Upper lobe of left lung (tissue), 6 donors: ENCODE measurements around the gene ST6GALNAC1. TPM values are rescaled to one million over a fixed set of nuclear protein-coding genes. Genes with fewer than 3 reads are reported as not detected.

Experiments used
- ATAC-seq, 2 donors: fragments of 200-7000 bp; cut with Tn5 transposase; one replicate each; pipeline ENCODE4 v1.9.1; 2022; ENCODE audit warnings: mild to moderate bottlenecking in 2 of 2, moderate library complexity in 2 of 2; ENCODE audit not compliant: low FRiP score in 2 of 2
- DNase-seq, 2 donors: peaks; one replicate each; pipeline ENCODE4 v3.0.0-alpha.2; 2019 to 2020
- H3K27ac ChIP-seq, 4 donors: fragments of 200-600 bp; sonication (generic); one replicate each; pipeline ENCODE4 v1.5.1; 2016 to 2019
- H3K27me3 ChIP-seq, 4 donors: fragments of 200-600 bp; sonication (generic); one replicate each; pipeline ENCODE4 v1.5.1; 2017 to 2019
- H3K36me3 ChIP-seq, 4 donors: fragments of 200-600 bp; sonication (generic); one replicate each; pipeline ENCODE4 v1.5.1; 2016 to 2019
- H3K4me1 ChIP-seq, 4 donors: fragments of 200-600 bp; sonication (generic); one replicate each; pipeline ENCODE4 v1.5.1; 2018 to 2019
- H3K4me3 ChIP-seq, 4 donors: fragments of 200-600 bp; sonication (generic); one replicate each; pipeline ENCODE4 v1.5.1; 2017 to 2019; ENCODE audit warnings: mild to moderate bottlenecking in 2 of 4, moderate library complexity in 1 of 4
- H3K9me3 ChIP-seq, 4 donors: fragments of 200-600 bp; sonication (generic); one replicate each; pipeline ENCODE4 v1.5.1; 2018 to 2019
- CTCF ChIP-seq, 6 experiments: fragments of 450-650 bp in 4 of 6; fragments of 200-600 bp in 2 of 6; sonication (generic) in 2 of 6; IDR thresholded peaks; one replicate each; pipeline ENCODE4 v1.5.1; 2016 to 2019; ENCODE audit warnings: antibody characterized with exemption in 6 of 6
- EP300 ChIP-seq, 4 donors: sonication (generic); formaldehyde crosslinking; IDR thresholded peaks; one replicate each; pipeline ENCODE4 v1.5.1; 2017; ENCODE audit warnings: antibody characterized with exemption in 4 of 4, control low read depth in 2 of 4
- POLR2A ChIP-seq, 4 donors: fragments of 450-650 bp; IDR thresholded peaks; one replicate each; pipeline ENCODE4 v1.5.1; 2016 to 2017; ENCODE audit warnings: antibody characterized with exemption in 4 of 4, mild to moderate bottlenecking in 2 of 4
- POLR2AphosphoS5 ChIP-seq, 2 donors: sonication (generic); formaldehyde crosslinking; IDR thresholded peaks; one replicate each; pipeline ENCODE4 v1.5.1; 2017; ENCODE audit warnings: antibody characterized with exemption in 2 of 2
- WGBS, 2 donors: methylation state at CpG; one replicate each; pipeline ENCODE4 v1.1.5; 2017 to 2018; 5-methylcytosine and 5-hydroxymethylcytosine counted together
- total RNA-seq, 6 donors: library from RNA; depleted of rRNA in 4 of 6; stranded (reverse); fragments of >200 nt in 4 of 6; gene quantifications; one replicate each; pipeline versions ENCODE4 v1.1.0 to v1.2.1, GENCODE V29; 2016 to 2021
- donor health status: DM: no; HTN: no; CAD: no; lungs with moderate emphysema.
- donor health status: DM: no; HTN: yes; CAD: no; lungs with severe emphysema.

Gene ST6GALNAC1
- total RNA-seq, 6 donors from 2014 or later, result 8.3 to 20.4 (median 19.1) TPM

GRCh38 chr17:76593959-76594358 is 49.6 kb downstream of the ST6GALNAC1 start:
- TF ChIP-seq EP300 (IDR thresholded peaks at IDR 0.05), result no peak
- TF ChIP-seq CTCF (IDR thresholded peaks at IDR 0.05), result no peak
- TF ChIP-seq POLR2A (IDR thresholded peaks at IDR 0.05), result no peak
- TF ChIP-seq POLR2AphosphoS5 (IDR thresholded peaks at IDR 0.05), result no peak
- no peak for ATAC-seq
- H3K27me3 ChIP-seq, result no peaks in the 10 kb centered on the region
- no peak overlapping the region for H3K4me3 ChIP-seq
- H3K9me3 ChIP-seq, result no peaks in the 10 kb centered on the region
- WGBS, 2 donors, result 79 to 86% methylated on average over 4 of the region's 4 CpGs
- no peak for DNase-seq
- H3K36me3 ChIP-seq, result no peaks in the 10 kb centered on the region
- no peak overlapping the region for H3K27ac ChIP-seq
- H3K4me1 ChIP-seq, result peaks cover 0 to 8% (median 7%) of the 10 kb centered on the region in 4 donors

DNA sequence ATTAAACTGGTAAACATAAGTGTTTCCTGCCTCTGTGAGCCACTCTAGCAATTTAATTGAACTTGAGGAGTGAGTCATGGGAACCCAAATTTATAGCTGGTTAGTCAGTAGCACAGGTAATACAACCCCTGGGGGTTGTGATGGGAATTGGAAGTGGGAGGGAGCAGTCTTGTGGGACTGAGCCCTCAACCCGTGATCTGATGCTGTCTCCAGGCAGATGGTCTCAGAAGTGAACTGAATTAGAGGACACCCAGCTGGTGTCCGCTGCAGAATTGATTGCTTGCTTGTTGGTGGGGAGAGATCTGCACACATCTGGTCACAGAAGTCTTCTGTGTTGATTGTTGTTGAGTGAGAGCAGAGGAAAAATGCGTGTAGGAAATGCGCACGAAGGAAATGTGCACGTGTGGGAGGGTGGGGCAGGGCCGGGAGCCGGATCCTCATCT is 50.2 kb downstream of the ST6GALNAC1 start:
- H3K27ac ChIP-seq, result no peak overlapping the region
- ATAC-seq, result no peak
- H3K36me3 ChIP-seq, result no peaks in the 10 kb centered on the region
- DNase-seq, result no peak
- no peak for TF ChIP-seq POLR2AphosphoS5 (IDR thresholded peaks at IDR 0.05)
- no peak for TF ChIP-seq EP300 (IDR thresholded peaks at IDR 0.05)
- TF ChIP-seq POLR2A (IDR thresholded peaks at IDR 0.05), result no peak
- no peak for TF ChIP-seq CTCF (IDR thresholded peaks at IDR 0.05)
- H3K4me3 ChIP-seq, result no peak overlapping the region
- no peaks in the 10 kb centered on the region for H3K9me3 ChIP-seq
- H3K4me1 ChIP-seq, result peaks cover 0 to 6% (median 5%) of the 10 kb centered on the region in 4 donors
- WGBS, 2 donors, result 76 to 83% methylated on average over 8 of the region's 8 CpGs
- no peaks in the 10 kb centered on the region for H3K27me3 ChIP-seq

DNA sequence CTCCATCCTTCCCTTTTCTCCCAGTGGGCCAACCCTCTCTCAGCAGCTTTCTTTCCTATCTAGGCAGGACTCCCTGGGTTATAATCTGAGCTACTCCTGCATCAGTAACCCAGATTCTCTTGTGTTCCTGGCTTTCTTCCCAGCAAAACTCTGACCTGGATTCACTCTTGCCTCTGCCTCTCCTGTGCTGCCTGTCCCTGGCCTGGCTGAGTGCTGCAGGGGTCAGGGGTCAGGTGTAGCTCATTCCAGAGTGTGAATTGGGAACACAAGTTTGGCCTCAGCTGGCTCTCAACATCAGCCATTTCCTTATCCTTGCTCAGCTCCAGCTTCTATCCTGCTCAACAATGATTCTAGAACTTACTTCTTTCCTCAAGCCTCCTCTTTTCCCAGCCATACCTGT is 55.4 kb downstream of the ST6GALNAC1 start:
- H3K4me1 ChIP-seq, result peaks cover 12 to 31% (median 18%) of the 10 kb centered on the region in 4 donors
- TF ChIP-seq POLR2A (IDR thresholded peaks at IDR 0.05) (no peak), POLR2AphosphoS5 (IDR thresholded peaks at IDR 0.05) (no peak), CTCF (IDR thresholded peaks at IDR 0.05) (no peak), EP300 (IDR thresholded peaks at IDR 0.05) (no peak)
- no peaks in the 10 kb centered on the region for H3K9me3 ChIP-seq
- no peak overlapping the region for H3K27ac ChIP-seq
- no peaks in the 10 kb centered on the region for H3K36me3 ChIP-seq
- DNase-seq, result no peak
- ATAC-seq, result no peak
- no peak overlapping the region for H3K4me3 ChIP-seq
- H3K27me3 ChIP-seq, result peaks cover 0 to 3% (median 0%) of the 10 kb centered on the region in 4 donors

DNA sequence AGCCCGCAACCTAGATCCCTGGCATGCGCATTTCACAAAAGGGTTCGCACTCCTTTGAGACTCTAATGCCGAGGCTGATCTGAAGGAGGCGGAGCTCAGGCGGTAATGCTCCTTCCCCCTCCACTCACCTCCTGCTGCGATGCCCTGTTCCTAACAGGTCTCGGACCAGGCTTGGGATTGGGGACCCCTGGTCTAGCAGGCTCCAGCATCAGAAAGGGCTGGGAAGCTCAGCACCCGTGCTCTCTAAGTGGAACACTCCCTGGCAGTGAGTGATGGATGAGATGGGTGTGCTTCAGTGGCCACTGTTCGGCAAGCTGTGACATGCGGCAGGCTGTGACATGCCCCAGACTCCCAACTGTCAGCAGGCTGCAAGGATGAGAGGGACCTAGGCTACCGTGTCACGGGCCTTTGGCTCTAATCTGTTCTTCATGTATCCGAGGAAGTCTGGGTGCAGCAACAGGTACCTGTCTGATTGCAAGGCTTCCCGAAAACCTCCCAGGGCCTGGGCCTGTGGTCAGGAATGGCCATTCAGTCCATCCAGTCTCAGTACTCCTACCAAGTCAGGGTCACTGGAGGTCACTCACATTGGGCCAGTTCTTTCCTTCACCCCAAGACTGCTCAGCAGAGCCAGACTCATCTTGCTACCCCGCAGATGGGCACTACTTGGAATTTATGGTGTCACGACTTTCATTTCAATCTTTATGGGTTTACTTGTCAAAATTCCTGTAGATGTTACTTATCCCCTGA is 56.6 kb downstream of the ST6GALNAC1 start:
- H3K27me3 ChIP-seq, result peaks cover 0 to 3% (median 0%) of the 10 kb centered on the region in 4 donors
- no peaks in the 10 kb centered on the region for H3K9me3 ChIP-seq
- H3K4me3 ChIP-seq, result peak overlapping the region in 3 of 4 donors; percentile 61 to 70 (median 63)
- no peak for DNase-seq
- H3K27ac ChIP-seq, result no peak overlapping the region
- H3K36me3 ChIP-seq, result no peaks in the 10 kb centered on the region
- no peak for TF ChIP-seq POLR2AphosphoS5 (IDR thresholded peaks at IDR 0.05)
- no peak for TF ChIP-seq CTCF (IDR thresholded peaks at IDR 0.05)
- TF ChIP-seq POLR2A (IDR thresholded peaks at IDR 0.05), result no peak
- TF ChIP-seq EP300 (IDR thresholded peaks at IDR 0.05), result no peak
- no peak for ATAC-seq
- peaks cover 12 to 31% (median 18%) of the 10 kb centered on the region in 4 donors for H3K4me1 ChIP-seq
- 42 to 47% methylated on average over 6 to 16 of the region's 17 CpGs for WGBS, 2 donors
